HepG2 (cell line): ENCODE results near the gene RIPOR1. TPM values are rescaled to one million over a fixed set of nuclear protein-coding genes. Genes with fewer than 3 reads are reported as not detected.
A peak's percentile ranks its signal among the peaks of the same experiment; 100 is the strongest.

ENCODE experiments used
- CBX5 ChIP-seq: sonication (generic); formaldehyde crosslinking; IDR thresholded peaks from 2 replicates; pipeline ENCODE4 v1.4.0; 2020; ENCODE audit warnings: missing genetic modification reagents, borderline replicate concordance
- FIP1L1 ChIP-seq: fragments of 200-400 bp; formaldehyde crosslinking; IDR thresholded peaks from 2 replicates; pipeline ENCODE4 v1.6.1; 2018; ENCODE audit warnings: low read depth, mild to moderate bottlenecking, low read length, moderate library complexity, borderline replicate concordance; ENCODE audit not compliant: insufficient read depth
- FOXK2 ChIP-seq: fragments of 450-650 bp; IDR thresholded peaks from 2 replicates; pipeline ENCODE4 v1.6.1; 2016
- GATAD1 ChIP-seq: IDR thresholded peaks from 2 replicates; pipeline ENCODE4 v1.6.1; 2016; ENCODE audit warnings: missing genetic modification reagents, missing compliant biosample characterization
- KAT7 ChIP-seq: IDR thresholded peaks from 2 replicates; pipeline ENCODE4 v1.6.1; 2018; ENCODE audit warnings: borderline replicate concordance, missing compliant biosample characterization
- RAD51 ChIP-seq: fragments of 450-650 bp; IDR thresholded peaks from 2 replicates; pipeline ENCODE4 v1.6.1; 2016; ENCODE audit warnings: borderline replicate concordance
- TBX2 ChIP-seq: sonication (generic); formaldehyde crosslinking; IDR thresholded peaks from 2 replicates; pipeline ENCODE4 v1.5.0; 2020; ENCODE audit warnings: missing genetic modification reagents, mild to moderate bottlenecking, borderline replicate concordance
- TRIM24 ChIP-seq: sonication (generic); formaldehyde crosslinking; IDR thresholded peaks from 2 replicates; pipeline ENCODE4 v1.8.0; 2022; ENCODE audit warnings: mild to moderate bottlenecking, missing genetic modification reagents
- ZNF546 ChIP-seq: sonication (generic); formaldehyde crosslinking; conservative IDR thresholded peaks from 2 replicates; pipeline ENCODE4 v1.8.1; 2023; ENCODE audit warnings: mild to moderate bottlenecking, missing genetic modification reagents
- ZNF777 ChIP-seq: sonication (generic); formaldehyde crosslinking; IDR thresholded peaks from 2 replicates; pipeline ENCODE4 v1.4.0; 2020; ENCODE audit warnings: missing genetic modification reagents
- ZNF850 ChIP-seq: sonication (generic); formaldehyde crosslinking; conservative IDR thresholded peaks from 2 replicates; pipeline ENCODE4 v1.9.0; 2021; ENCODE audit warnings: mild to moderate bottlenecking, missing genetic modification reagents
- polyA plus RNA-seq, 8 experiments: library from polyadenylated mRNA; depleted of rRNA in 3 of 8; stranded (reverse) in 7 of 8; unstranded in 1 of 8; fragments of >200 nt; fragmentation: Illumina TruSeq in 4 of 8; extraction: Trizol in 4 of 8; gene quantifications; 2 replicates each; pipeline versions ENCODE4 v1.2.1 to v1.2.3, GENCODE V29; 2011 to 2016; ENCODE audit warnings: low read depth in 4 of 8, missing spikeins in 1 of 8, mixed read lengths in 1 of 8; ENCODE audit not compliant: insufficient read depth in 1 of 8
- total RNA-seq, 5 experiments: library from RNA; depleted of rRNA; stranded (reverse); fragments of >200 nt; fragmentation: Illumina TruSeq; extraction: Trizol; gene quantifications; 2 replicates each; pipeline ENCODE4 v1.2.3, GENCODE V29; 2016; ENCODE audit warnings: low read depth in 1 of 5
- TF ChIP-seq, protein P1 (sequence below): sonication (generic); formaldehyde crosslinking; IDR thresholded peaks from 2 replicates; pipeline ENCODE4 v1.4.0; 2020; ENCODE audit warnings: missing genetic modification reagents
- TF ChIP-seq, protein P2 (sequence below): sonication (generic); formaldehyde crosslinking; conservative IDR thresholded peaks from 2 replicates; pipeline ENCODE4 v1.4.0; 2020; ENCODE audit warnings: missing genetic modification reagents
- TF ChIP-seq, protein P3 (sequence below): sonication (generic); formaldehyde crosslinking; IDR thresholded peaks from 2 replicates; pipeline ENCODE4 v1.4.0; 2020; ENCODE audit warnings: missing genetic modification reagents, borderline replicate concordance

Gene RIPOR1
- total and polyA plus RNA-seq, 2 of the 13 experiments (the other 11 are each of a cell fraction or from before 2014, with no cell fraction given), result 4.6 to 8.1 TPM

DNA sequence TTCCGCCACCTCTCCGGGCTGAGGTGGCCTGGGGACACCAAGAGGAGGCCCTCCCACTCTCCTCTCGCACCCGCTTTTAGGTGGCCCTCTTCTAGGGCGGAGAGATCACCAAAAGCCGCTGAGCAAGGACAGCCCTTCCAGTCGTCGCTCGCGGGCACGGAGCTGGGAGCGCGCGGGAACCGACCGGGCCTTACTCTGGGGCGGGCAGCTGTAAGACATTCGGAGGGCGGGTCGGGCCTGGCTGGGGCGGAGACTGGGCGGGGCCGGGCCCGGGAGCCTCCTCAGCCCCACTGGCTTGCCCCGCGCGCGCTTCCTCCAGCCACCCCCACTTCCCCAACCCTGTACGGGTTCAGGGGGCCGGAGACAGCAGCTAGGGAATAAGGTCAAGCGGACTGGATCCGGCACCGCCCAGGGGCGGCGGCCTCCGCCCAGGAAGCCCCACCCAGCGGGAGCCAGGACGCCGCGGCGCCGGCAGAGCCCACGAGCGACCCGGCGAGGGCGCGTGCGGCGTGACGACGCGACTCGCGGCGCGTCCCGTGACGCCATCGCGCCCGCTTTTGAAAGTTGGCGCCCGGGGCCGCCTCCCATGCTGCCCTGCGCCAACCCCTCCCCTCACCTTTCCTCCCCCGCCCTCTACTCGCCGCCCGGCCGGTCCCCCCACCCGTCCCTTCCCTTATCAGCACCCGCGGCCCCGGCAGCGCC lies 33.3 kb downstream of the RIPOR1 start (continued):
- TF ChIP-seq ZNF546 (CRISPR knock-in tag) (no peak), FIP1L1 (no peak), ZNF850 (CRISPR knock-in tag) (no peak), KAT7 (CRISPR knock-in tag) (peak; percentile 79; the same call in 1 of the 2 replicates), TRIM24 (CRISPR knock-in tag) (no peak), RAD51 (no peak), TBX2 (CRISPR knock-in tag) (no peak; the same call in 1 of the 2 replicates), ZNF777 (CRISPR knock-in tag) (peak; percentile 58; the same call in 1 of the 2 replicates), GATAD1 (CRISPR knock-in tag) (peak; percentile 88), CBX5 (CRISPR knock-in tag) (no peak), FOXK2 (no peak)
- TF ChIP-seq, protein P1, sequence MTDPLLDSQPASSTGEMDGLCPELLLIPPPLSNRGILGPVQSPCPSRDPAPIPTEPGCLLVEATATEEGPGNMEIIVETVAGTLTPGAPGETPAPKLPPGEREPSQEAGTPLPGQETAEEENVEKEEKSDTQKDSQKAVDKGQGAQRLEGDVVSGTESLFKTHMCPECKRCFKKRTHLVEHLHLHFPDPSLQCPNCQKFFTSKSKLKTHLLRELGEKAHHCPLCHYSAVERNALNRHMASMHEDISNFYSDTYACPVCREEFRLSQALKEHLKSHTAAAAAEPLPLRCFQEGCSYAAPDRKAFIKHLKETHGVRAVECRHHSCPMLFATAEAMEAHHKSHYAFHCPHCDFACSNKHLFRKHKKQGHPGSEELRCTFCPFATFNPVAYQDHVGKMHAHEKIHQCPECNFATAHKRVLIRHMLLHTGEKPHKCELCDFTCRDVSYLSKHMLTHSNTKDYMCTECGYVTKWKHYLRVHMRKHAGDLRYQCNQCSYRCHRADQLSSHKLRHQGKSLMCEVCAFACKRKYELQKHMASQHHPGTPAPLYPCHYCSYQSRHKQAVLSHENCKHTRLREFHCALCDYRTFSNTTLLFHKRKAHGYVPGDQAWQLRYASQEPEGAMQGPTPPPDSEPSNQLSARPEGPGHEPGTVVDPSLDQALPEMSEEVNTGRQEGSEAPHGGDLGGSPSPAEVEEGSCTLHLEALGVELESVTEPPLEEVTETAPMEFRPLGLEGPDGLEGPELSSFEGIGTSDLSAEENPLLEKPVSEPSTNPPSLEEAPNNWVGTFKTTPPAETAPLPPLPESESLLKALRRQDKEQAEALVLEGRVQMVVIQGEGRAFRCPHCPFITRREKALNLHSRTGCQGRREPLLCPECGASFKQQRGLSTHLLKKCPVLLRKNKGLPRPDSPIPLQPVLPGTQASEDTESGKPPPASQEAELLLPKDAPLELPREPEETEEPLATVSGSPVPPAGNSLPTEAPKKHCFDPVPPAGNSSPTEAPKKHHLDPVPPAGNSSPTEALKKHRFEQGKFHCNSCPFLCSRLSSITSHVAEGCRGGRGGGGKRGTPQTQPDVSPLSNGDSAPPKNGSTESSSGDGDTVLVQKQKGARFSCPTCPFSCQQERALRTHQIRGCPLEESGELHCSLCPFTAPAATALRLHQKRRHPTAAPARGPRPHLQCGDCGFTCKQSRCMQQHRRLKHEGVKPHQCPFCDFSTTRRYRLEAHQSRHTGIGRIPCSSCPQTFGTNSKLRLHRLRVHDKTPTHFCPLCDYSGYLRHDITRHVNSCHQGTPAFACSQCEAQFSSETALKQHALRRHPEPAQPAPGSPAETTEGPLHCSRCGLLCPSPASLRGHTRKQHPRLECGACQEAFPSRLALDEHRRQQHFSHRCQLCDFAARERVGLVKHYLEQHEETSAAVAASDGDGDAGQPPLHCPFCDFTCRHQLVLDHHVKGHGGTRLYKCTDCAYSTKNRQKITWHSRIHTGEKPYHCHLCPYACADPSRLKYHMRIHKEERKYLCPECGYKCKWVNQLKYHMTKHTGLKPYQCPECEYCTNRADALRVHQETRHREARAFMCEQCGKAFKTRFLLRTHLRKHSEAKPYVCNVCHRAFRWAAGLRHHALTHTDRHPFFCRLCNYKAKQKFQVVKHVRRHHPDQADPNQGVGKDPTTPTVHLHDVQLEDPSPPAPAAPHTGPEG, result peak; percentile 41; the same call in 1 of the 2 replicates
- TF ChIP-seq, protein P2, sequence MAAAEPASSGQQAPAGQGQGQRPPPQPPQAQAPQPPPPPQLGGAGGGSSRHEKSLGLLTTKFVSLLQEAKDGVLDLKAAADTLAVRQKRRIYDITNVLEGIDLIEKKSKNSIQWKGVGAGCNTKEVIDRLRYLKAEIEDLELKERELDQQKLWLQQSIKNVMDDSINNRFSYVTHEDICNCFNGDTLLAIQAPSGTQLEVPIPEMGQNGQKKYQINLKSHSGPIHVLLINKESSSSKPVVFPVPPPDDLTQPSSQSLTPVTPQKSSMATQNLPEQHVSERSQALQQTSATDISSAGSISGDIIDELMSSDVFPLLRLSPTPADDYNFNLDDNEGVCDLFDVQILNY (CRISPR knock-in tag), result peak; percentile 96
- TF ChIP-seq, protein P3, sequence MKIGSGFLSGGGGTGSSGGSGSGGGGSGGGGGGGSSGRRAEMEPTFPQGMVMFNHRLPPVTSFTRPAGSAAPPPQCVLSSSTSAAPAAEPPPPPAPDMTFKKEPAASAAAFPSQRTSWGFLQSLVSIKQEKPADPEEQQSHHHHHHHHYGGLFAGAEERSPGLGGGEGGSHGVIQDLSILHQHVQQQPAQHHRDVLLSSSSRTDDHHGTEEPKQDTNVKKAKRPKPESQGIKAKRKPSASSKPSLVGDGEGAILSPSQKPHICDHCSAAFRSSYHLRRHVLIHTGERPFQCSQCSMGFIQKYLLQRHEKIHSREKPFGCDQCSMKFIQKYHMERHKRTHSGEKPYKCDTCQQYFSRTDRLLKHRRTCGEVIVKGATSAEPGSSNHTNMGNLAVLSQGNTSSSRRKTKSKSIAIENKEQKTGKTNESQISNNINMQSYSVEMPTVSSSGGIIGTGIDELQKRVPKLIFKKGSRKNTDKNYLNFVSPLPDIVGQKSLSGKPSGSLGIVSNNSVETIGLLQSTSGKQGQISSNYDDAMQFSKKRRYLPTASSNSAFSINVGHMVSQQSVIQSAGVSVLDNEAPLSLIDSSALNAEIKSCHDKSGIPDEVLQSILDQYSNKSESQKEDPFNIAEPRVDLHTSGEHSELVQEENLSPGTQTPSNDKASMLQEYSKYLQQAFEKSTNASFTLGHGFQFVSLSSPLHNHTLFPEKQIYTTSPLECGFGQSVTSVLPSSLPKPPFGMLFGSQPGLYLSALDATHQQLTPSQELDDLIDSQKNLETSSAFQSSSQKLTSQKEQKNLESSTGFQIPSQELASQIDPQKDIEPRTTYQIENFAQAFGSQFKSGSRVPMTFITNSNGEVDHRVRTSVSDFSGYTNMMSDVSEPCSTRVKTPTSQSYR (CRISPR knock-in tag), result peak; percentile 39; the same call in 1 of the 2 replicates
